Measurements from ENCODE around the gene HOXC5.

The HOXC5 gene

GRCh38 chr12:54032627-54033100 lies at the start of gene HOXC5:
Gene HOXC5, plus strand, starts transcription at chr12:54033050. Its CDS starts 73 bp downstream, at chr12:54033123.
- DNase-seq = peak; percentile 82

GRCh38 chr12:53983568-53983949 lies 49.3 kb upstream of the HOXC5 start:
- no peak for DNase-seq

- peak; percentile 44 for DNase-seq
Observed at GRCh38 chr12:53983950-53984572, 48.8 kb upstream of the HOXC5 start.

DNA sequence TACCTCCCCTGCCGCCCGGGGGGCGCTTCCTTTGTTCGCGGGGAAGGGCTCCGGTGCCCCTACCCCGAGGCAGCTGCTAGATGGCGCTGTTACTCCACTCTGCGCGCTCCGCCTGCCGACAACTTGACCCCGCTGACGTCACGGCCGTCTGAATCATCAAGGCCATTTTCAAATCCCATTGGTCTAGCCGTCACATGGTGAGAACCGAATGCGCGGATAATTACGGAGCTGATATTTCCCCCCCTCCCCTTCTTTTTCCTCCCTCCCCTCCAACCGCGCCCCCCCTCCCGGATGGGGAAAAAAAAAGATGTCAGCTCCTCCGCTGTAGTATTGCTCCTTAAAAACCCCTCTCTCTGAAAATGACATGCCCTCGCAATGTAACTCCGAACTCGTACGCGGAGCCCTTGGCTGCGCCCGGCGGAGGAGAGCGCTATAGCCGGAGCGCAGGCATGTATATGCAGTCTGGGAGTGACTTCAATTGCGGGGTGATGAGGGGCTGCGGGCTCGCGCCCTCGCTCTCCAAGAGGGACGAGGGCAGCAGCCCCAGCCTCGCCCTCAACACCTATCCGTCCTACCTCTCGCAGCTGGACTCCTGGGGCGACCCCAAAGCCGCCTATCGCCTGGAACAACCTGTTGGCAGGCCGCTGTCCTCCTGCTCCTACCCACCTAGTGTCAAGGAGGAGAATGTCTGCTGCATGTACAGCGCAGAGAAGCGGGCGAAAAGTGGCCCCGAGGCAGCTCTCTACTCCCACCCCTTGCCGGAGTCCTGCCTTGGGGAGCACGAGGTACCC lies 47.8 kb upstream of the HOXC5 start, which contains the start of gene HOXC10:
Gene HOXC10 (plus strand): TSS at position 246 of the 791 bp plus-strand sequence. CDS start 114 bp downstream, at position 360.
- DNase-seq = peak; percentile 95

DNA sequence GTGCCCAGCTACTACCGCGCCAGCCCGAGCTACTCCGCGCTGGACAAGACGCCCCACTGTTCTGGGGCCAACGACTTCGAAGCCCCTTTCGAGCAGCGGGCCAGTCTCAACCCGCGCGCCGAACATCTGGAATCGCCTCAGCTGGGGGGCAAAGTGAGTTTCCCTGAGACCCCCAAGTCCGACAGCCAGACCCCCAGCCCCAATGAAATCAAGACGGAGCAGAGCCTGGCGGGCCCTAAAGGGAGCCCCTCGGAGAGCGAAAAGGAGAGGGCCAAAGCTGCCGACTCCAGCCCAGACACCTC lies 47.2 kb upstream of the HOXC5 start:
- DNase-seq = no peak

DNA sequence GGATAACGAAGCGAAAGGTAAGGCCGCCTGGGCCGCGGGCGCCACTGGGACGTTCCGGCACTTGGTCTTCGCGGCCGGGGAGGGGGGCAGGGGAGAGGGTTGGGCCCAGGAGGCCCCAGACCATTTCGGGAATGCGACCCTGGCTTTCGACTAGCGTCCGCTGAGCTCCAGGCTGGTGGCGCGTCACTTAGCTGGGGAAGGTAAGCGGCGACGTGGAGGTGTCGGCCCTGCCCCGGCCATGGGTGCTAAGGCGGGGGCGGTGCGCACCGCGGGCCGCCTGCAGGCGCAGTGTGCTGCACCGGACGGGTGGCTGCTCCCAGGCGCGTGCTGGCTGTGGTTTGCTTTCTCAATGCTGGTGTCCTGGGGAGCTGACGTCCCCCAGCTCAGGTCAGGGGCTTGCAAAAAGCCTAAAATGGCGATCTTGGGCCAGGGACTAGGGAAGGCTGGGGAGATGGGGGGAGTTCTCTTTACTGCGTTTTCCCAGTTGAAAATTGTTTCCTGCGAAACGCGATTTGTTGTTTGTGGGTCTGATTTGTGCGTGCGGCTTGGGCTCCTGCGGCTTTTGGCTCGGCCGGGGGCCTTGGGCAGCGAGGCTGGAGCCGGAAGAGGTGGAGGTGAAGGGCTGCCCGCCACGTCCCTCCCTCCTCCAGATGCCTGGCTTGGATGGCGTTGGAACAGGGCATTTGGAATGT lies 46.7 kb upstream of the HOXC5 start:
- peak; percentile 60 for DNase-seq

GRCh38 chr12:53986686-53987483 lies 46.0 kb upstream of the HOXC5 start:
- no peak for DNase-seq

GRCh38 chr12:53987787-53988230 lies 45.0 kb upstream of the HOXC5 start:
- no peak for DNase-seq

DNA sequence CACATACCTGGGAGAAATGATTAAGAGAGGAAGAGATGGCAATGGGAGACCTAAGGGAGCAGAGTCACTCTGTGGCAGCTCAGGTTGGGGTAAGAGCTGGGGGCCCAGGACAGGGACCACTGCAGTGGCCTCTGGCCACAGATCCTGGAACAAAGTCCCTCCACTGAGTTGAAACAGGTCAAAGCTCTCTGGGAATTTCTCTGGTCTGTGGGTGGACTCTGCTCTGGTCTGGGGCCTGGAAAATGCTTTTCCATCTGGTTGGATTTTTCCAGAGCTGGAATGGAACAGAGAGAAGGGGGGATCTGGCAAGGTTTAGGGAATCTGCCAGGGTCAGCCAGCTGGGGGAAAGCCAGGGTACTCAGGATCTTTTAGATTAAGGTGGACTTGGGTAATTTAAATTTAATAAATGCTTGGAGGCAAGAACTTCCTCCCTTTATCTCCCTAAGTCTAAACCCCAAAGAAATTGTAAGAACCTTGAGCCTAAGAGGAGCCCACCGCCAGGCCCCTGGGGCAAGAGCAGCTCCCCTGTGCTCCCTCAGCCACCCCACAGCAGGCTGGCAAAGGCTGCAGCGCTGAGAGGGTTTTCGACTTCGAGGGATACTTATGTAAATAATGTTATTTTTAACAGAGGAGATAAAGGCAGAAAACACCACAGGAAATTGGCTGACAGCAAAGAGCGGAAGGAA lies 44.2 kb upstream of the HOXC5 start:
- no peak for DNase-seq

DNA sequence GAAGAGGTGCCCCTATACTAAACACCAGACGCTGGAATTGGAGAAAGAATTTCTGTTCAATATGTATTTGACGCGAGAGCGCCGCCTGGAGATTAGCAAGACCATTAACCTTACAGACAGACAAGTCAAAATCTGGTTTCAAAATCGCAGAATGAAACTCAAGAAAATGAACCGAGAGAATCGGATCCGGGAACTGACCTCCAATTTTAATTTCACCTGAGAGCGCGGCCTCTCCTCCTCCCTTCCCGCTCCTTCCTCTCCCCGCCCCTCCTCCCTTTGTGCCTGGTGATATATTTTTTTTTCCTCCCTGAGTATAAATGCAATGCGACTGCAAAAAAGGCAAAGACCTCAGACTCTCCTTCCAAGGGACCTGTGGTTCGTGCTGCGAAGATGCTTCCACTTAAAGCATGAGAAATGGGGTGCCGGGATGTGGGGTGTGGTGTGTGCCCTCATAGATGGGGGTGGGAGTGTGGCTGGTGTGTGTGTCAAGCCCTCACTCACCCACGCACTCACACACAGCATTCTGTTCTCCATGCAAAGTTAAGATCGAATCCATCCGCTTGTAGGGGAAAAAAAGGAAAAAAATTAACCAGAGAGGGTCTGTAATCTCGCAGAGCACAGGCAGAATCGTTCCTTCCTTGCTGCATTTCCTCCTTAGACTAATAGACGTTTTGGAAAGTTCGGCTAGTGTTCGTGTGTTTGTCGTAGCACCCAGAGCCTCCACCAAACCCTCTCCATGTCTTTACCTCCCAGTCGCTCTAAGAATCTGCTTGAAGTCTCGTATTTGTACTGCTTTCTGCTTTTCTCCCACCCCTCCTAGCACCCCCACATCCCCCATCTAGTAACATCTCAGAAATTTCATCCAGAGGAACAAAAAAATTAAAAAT lies 43.4 kb upstream of the HOXC5 start:
- no peak for DNase-seq

DNA sequence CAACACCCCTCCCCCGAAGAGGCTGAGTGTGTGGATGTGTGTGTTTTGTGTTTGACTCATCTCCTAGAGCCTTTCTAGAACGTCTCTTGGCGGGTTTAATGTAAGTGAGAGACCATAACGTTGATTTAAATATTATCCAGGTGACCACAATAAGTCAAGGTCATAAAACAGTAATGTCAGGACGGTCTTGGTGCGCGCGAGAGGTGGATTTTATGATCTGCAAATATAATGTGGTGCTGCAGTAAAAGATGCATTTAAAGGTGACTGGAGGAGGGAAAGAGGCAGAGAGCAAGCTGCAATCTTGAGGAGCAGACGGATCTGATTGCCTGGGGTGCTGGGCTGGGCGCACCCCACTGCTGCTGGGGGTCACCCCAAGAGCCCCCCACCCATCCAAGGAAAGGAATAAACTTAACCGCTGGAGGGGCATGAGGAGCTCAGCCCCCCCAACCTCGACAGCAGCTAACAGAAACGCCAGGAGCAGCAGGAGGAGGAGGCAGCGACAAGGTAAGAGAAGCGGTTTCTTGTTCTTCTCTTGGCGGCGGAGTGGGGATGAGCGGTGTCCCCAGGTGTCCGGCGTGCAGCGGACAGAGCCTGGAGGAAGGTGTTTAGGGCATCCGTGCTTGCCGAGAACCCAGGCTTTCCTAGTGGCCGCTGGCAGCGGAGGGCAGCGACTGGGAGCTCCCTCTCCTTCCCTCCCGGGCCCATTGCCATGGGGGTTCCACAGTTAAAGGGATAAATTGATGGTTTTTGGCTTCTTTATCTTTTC lies 42.4 kb upstream of the HOXC5 start:
- DNase-seq = no peak

- no peak for DNase-seq
Observed at GRCh38 chr12:53991077-53991460, 41.8 kb upstream of the HOXC5 start.

DNA sequence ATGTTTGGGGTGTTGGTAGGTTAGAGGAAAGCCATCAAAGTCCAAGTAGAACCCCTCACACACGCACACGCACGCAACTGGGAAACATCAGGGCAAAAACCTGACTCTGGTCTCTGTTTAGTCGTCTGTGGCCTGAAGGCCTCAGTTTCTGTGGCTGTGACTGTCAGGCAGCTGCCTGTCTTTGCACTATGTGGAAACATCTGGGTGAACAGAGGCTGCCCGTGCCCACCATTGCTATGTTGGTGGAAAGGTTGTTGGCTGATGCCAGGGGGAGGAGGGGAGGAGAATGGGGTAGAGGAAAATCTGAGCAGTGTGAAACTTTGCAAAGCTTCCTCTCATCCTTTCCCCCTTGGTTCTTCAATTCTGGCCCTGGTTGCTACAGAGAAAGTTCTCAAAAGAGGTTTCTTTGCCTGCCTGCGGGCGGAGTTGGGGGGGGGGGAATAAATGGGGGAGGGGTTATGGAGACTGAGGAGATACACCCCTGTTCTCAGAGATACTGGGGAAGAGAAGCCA lies 40.4 kb upstream of the HOXC5 start:
- no peak for DNase-seq

GRCh38 chr12:53993162-53994008 lies 39.5 kb upstream of the HOXC5 start:
- no peak for DNase-seq

DNA sequence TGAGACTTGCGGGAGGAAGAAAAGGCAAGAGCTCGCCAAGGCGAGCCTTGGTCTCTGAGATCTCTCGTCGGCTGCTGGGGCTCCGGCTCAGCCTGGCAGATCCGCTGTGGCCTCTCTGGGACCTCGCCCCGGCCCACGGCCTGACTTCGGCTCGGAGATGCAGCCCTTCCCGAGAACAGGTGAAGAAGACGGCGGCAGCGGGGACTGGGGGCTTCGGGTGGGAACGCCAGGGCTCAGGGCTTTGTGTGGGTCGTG lies 38.9 kb upstream of the HOXC5 start:
- no peak for DNase-seq

- no peak for DNase-seq
Observed at GRCh38 chr12:53994264-53995001, 38.4 kb upstream of the HOXC5 start.

DNA sequence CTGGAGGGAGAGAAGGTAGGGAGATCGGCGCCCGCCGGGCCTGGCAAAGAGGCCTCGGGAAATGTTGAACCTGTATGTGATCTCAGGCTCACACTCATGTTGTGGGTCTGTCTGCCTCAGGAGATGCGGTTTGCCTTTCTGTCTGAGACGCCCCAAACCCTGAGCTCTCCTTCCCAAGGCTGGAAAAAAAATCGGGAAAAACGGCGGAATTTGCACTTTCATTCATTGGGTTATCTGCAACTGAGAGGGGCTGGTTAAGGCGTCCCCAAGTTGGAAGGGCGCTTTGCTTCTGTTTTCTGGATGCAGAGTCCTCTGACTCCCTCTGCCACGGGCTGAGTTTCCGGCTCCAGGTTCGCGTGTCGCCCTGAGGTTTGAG lies 37.9 kb upstream of the HOXC5 start:
- no peak for DNase-seq

GRCh38 chr12:53995378-53996239 lies 37.2 kb upstream of the HOXC5 start:
- DNase-seq = no peak

Data from EL (cell line).